ENCODE measurements around the gene POLL.

- no peak for TF ChIP-seq CTCF (IDR thresholded peaks at IDR 0.05; ENCODE audit: insufficient read depth, low read length, poor library complexity, severe bottlenecking)
- TF ChIP-seq EZH2phosphoT487 (conservative IDR thresholded peaks at IDR 0.05; ENCODE audit: low read length): no peak
These were observed 28.5 kb upstream of the POLL start for GRCh38 chr10:101616415-101617101.

Data from SU-DHL-6 (cell line).